ENCODE results near the gene CYBC1.
"Not testable (repeated sequence)": the region's sequence is repeated elsewhere in the genome, so short reads cannot be mapped to it uniquely, and the experiment has no call there.

CYBC1 gene

GRCh38 chr17:82477934-82478333, 27.4 kb upstream of the CYBC1 start:
- no peak for DNase-seq (ENCODE audit: low read depth)

GRCh38 chr17:82475458-82475857, 24.9 kb upstream of the CYBC1 start:
- DNase-seq (ENCODE audit: low read depth) = no peak

GRCh38 chr17:82474223-82475010, 23.9 kb upstream of the CYBC1 start:
- DNase-seq (ENCODE audit: low read depth) = no peak

- no peak for DNase-seq (ENCODE audit: low read depth)
Observed at GRCh38 chr17:82470065-82470464, 19.5 kb upstream of the CYBC1 start.

- DNase-seq (ENCODE audit: low read depth) = no peak
Observed at GRCh38 chr17:82468692-82469091, 18.1 kb upstream of the CYBC1 start.

GRCh38 chr17:82465023-82465603, 14.6 kb upstream of the CYBC1 start:
- no peak for DNase-seq (ENCODE audit: low read depth)

- no peak for DNase-seq (ENCODE audit: low read depth)
Observed at GRCh38 chr17:82464567-82464929, 14.0 kb upstream of the CYBC1 start.

- no peak for DNase-seq (ENCODE audit: low read depth)
Observed at GRCh38 chr17:82463925-82464566, 13.5 kb upstream of the CYBC1 start.

GRCh38 chr17:82463391-82463790, 12.8 kb upstream of the CYBC1 start:
- no peak for DNase-seq (ENCODE audit: low read depth)

GRCh38 chr17:82461827-82462524, 11.4 kb upstream of the CYBC1 start:
- no peak for DNase-seq (ENCODE audit: low read depth)

- not testable (repeated sequence) for DNase-seq (ENCODE audit: low read depth)
Observed at GRCh38 chr17:82459936-82460335, 9.4 kb upstream of the CYBC1 start.

- no peak for DNase-seq (ENCODE audit: low read depth)
Observed at GRCh38 chr17:82458885-82459424, 8.4 kb upstream of the CYBC1 start.

GRCh38 chr17:82458179-82458884, 7.8 kb upstream of the CYBC1 start, which contains the start of gene NARF:
TSS of gene NARF (plus strand) at chr17:82458741. CDS start at chr17:82458804, 63 bp downstream.
- DNase-seq (ENCODE audit: low read depth) = peak; percentile 93

GRCh38 chr17:82457929-82458178, 7.3 kb upstream of the CYBC1 start:
- DNase-seq (ENCODE audit: low read depth) = no peak

- DNase-seq (ENCODE audit: low read depth) = no peak
Observed at GRCh38 chr17:82457073-82457928, 6.7 kb upstream of the CYBC1 start.

- DNase-seq (ENCODE audit: low read depth) = not testable (repeated sequence)
Observed at GRCh38 chr17:82453706-82454105, 3.2 kb upstream of the CYBC1 start.

- not testable (repeated sequence) for DNase-seq (ENCODE audit: low read depth)
Observed at GRCh38 chr17:82453151-82453550, 2.6 kb upstream of the CYBC1 start.

GRCh38 chr17:82452162-82452561, 1.6 kb upstream of the CYBC1 start:
- DNase-seq (ENCODE audit: low read depth) = no peak

GRCh38 chr17:82449883-82450356, 632 bp downstream of the CYBC1 start:
- peak; percentile 7 for DNase-seq (ENCODE audit: low read depth)

- peak; percentile 67 for DNase-seq (ENCODE audit: low read depth)
Observed at GRCh38 chr17:82449131-82449882, 1.2 kb downstream of the CYBC1 start.

Measured in T follicular helper cell (primary cell).